ENCODE results near the gene ZMYND15. TPM values are rescaled to one million over a fixed set of nuclear protein-coding genes. Genes with fewer than 3 reads are reported as not detected.
"Not testable (repeated sequence)": the region's sequence is repeated elsewhere in the genome, so short reads cannot be mapped to it uniquely, and the experiment has no call there.

The ZMYND15 gene
- total RNA-seq, 1 donor from 2014 or later: 0.20 TPM

DNA sequence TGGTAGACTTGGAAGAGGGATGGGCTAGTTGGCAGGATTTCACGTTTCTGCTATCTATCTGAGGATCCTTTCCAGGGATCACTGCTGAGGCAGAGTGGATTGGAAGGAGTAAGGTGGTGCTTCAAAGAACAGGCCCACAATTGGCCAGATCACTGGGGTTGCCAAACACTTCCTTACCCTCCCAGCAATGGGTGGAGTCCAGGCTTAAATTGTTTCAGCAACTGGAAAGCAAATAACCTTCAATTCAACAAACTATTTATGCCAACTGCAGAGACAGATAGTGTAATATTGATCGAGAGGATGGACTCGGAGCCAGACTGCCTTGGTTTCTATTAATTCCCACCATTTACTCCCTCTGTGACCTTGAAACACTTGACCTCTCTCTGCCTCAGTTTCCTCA, 27.1 kb upstream of the ZMYND15 start:
- ATAC-seq: no peak
- intact Hi-C loops (cut with micrococcal nuclease): loop anchor here (10.0 kb wide), 1 partner anchor 182 kb away; the partner anchor contains the start of gene C17orf107
- DNase-seq: no peak

DNA sequence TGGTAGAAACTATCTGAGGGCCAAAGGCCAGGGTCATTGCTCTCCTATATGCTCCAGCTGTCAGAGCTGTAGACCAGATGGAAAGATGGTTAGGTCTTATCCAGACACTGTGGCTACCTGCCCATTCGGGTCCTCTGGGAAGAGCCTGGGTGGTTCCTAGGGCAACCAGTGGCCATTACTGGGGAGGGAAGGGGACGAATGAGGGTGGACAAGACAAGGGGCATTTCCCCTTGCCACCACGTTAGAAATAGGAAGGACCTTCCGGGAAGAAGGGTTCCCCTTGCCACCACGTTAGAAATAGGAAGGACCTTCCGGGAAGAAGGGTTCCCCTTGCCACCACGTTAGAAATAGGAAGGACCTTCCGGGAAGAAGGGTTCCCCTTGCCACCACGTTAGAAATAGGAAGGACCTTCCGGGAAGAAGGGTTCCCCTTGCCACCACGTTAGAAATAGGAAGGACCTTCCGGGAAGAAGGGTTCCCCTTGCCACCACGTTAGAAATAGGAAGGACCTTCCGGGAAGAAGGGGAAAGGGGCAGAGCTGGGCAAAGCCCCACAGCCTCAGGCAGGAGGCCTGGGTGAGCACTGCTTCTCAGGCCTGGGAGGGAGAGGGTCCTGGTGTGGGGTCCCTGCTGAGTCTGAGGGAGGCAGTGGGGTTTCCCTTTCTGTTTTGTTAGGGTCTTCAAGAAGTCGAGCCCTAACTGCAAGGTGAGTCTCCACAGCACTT, 25.1 kb upstream of the ZMYND15 start:
- not testable (repeated sequence) for DNase-seq, ATAC-seq
- intact Hi-C loops (cut with micrococcal nuclease): loop anchor here (10.0 kb wide), 1 partner anchor 180 kb away; the partner anchor contains the start of gene C17orf107

- intact Hi-C loops (cut with micrococcal nuclease): loop anchor here (10.0 kb wide), 1 partner anchor 180 kb away; the partner anchor contains the start of gene C17orf107
- DNase-seq (no peak), ATAC-seq (no peak)
Observed at GRCh38 chr17:4715063-4715744, 24.4 kb upstream of the ZMYND15 start.

DNA sequence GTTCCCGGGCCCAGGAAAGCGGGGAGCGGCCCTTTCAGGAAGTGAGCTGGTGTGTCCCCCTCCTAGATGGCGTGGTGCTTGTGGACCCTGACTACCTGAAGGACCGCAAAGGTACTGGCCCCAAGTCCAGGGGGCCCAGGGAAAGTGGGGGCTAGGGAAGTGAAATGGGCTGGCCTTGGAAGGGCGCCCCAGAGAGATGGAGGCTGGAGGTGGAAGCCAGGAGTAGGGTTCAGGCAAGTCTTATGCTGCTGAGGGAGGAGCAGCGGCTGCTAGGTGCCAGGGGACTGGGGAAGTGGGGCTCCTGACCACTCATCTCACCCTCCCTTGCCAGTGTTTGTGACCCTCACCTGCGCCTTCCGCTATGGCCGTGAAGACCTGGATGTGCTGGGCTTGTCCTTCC, 23.6 kb upstream of the ZMYND15 start:
- intact Hi-C loops (cut with micrococcal nuclease): loop anchor here (10.0 kb wide), 1 partner anchor 179 kb away; the partner anchor contains the start of gene C17orf107
- ATAC-seq: no peak

DNA sequence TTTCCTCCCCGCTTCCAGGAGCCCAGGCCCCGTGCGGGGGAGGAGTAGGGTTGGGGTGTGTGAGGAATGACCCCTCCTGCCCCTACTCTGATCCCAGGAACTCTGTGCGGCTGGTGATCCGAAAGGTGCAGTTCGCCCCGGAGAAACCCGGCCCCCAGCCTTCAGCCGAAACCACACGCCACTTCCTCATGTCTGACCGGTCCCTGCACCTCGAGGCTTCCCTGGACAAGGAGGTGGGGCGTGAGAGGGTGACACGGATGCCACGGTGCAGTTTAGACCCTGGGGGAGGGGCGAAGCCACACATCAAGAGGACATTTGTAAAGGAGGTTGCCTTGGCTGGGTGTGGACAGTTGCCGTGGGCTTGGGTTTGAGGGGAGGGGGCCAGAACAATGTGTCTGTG, 21.8 kb upstream of the ZMYND15 start:
- no peak for ATAC-seq
- DNase-seq: no peak
- intact Hi-C loops (cut with micrococcal nuclease): loop anchor here (10.0 kb wide), 1 partner anchor 177 kb away; the partner anchor contains the start of gene C17orf107

More for the DNA sequence above, 23.6 kb upstream of the ZMYND15 start:
- DNase-seq: no peak

GRCh38 chr17:4718276-4718675, 21.4 kb upstream of the ZMYND15 start:
- intact Hi-C loops (cut with micrococcal nuclease): loop anchor here (10.0 kb wide), 1 partner anchor 177 kb away; the partner anchor contains the start of gene C17orf107
- DNase-seq (no peak), ATAC-seq (no peak)

DNA sequence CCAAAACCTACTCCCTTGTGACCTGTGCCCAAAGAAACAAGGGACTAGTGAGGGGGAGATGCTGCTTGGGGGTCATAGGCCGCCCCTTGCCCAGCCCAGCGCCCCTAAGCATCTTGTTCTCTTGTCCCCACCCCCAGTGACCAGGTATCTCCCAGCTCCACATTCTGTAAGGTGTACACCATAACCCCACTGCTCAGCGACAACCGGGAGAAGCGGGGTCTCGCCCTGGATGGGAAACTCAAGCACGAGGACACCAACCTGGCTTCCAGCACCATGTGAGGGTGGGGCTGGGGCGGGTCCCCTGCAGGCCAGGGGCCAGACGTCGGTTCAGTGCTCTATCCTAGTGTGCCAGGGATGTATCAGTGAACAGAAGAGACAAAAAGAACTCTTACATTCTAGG, 20.5 kb upstream of the ZMYND15 start:
- DNase-seq (no peak), ATAC-seq (no peak)
- intact Hi-C loops (cut with micrococcal nuclease): loop anchor here (10.0 kb wide), 1 partner anchor 176 kb away; the partner anchor contains the start of gene C17orf107

- DNase-seq: peak; percentile 34
- intact Hi-C loops (cut with micrococcal nuclease): loop anchor here (10.0 kb wide), 1 partner anchor 175 kb away; the partner anchor contains the start of gene C17orf107
- peak; percentile 70 for ATAC-seq
Observed at GRCh38 chr17:4719684-4720221, 19.9 kb upstream of the ZMYND15 start.

DNA sequence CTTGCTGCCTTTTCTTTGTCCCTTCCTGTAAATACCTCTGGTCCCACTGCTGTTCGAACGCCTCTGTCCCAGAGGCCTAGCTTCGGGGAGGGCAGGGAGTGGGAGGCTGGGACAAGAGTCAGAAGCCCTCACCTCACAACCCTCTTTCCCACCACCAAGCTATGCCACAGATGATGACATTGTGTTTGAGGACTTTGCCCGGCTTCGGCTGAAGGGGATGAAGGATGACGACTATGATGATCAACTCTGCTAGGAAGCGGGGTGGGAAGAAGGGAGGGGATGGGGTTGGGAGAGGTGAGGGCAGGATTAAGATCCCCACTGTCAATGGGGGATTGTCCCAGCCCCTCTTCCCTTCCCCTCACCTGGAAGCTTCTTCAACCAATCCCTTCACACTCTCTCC, 18.8 kb upstream of the ZMYND15 start:
- intact Hi-C loops (cut with micrococcal nuclease): no loop called here
- DNase-seq: no peak
- ATAC-seq: no peak

DNA sequence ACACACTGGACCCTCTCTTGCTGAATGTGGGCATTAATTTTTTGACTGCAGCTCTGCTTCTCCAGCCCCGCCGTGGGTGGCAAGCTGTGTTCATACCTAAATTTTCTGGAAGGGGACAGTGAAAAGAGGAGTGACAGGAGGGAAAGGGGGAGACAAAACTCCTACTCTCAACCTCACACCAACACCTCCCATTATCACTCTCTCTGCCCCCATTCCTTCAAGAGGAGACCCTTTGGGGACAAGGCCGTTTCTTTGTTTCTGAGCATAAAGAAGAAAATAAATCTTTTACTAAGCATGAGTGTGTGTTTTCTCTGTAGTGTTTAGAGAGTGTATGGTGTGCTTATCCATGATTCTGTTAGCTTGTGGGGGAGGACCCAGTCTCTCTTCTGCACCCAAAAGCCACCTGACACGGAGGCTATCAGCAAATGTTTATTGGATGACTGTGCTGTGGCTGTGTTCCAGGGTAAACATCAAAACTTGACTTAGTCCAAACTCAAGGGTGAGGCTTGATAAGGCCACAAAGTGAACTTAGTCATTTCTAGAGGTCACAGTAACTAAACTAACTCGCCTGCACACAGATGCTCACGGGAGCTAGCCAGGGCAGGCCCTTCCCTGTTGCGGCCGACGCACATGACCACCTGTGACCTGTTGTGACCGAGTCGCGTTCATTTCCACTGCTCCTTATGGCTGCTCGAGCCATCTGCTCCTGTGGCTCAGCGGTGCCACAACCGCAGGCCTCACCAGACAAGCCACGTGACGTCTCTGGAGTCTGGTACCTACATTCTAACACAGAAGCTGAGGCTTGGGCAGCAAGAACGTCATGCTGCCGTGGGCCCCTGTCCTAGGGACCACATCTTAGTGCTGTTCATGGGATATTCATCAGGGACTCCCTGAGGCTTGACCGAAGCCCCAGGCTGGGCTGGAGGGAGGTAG, 18.2 kb upstream of the ZMYND15 start:
- DNase-seq: peak; percentile 51
- intact Hi-C loops (cut with micrococcal nuclease): no loop called here
- peak; percentile 84 for ATAC-seq

- DNase-seq: no peak
- ATAC-seq: no peak
- intact Hi-C loops (cut with micrococcal nuclease): no loop called here
Observed at GRCh38 chr17:4722678-4723240, 16.9 kb upstream of the ZMYND15 start.

- intact Hi-C loops (cut with micrococcal nuclease): no loop called here
- DNase-seq: no peak
- no peak for ATAC-seq
Observed at GRCh38 chr17:4724650-4725049, 15.0 kb upstream of the ZMYND15 start.

- no peak for DNase-seq
- intact Hi-C loops (cut with micrococcal nuclease): no loop called here
- no peak for ATAC-seq
Observed at GRCh38 chr17:4725646-4726310, 13.9 kb upstream of the ZMYND15 start.

DNA sequence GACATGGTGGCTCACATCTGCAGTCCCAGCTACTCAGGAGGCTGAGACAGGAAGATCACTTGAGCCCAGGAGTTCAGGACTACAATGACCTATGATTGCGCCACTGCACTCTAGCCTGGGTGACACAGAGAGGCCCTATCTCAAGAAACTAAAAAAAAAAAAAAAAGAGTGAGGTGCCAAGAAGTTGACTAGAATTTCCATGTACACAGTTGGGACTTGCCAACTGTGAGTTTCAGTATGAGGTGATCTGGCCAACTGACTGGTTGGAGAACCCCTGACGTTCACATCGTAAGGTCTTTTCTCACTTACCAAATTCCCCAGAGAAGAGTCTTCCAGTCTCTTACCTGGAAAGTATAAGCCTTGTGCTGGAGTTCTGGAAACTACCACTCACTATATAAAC, 11.5 kb upstream of the ZMYND15 start:
- intact Hi-C loops (cut with micrococcal nuclease): no loop called here
- DNase-seq (no peak), ATAC-seq (no peak)

DNA sequence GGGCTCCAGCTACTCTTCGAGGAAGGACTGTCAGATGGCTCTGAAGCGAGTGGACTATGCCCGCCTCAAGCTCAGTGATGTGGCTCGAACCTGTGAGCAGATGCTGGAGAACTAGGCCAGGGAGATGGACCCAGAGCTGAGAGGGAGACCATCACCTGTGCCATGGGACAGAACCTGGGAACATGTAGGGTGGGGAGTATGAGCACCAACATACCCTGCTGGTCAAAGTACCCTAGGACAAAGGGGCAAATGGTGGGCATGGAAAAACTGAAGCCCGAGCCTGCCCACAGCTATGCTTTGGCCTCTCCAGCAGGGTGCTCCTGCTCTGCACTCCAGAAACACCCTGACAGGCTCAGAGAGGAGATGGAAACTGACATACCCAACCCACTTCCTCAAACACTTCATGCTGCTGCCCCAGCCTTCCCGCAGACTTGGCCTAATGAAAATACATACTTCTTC, 6.5 kb upstream of the ZMYND15 start:
- intact Hi-C loops (cut with micrococcal nuclease): no loop called here
- DNase-seq: no peak
- no peak for ATAC-seq

DNA sequence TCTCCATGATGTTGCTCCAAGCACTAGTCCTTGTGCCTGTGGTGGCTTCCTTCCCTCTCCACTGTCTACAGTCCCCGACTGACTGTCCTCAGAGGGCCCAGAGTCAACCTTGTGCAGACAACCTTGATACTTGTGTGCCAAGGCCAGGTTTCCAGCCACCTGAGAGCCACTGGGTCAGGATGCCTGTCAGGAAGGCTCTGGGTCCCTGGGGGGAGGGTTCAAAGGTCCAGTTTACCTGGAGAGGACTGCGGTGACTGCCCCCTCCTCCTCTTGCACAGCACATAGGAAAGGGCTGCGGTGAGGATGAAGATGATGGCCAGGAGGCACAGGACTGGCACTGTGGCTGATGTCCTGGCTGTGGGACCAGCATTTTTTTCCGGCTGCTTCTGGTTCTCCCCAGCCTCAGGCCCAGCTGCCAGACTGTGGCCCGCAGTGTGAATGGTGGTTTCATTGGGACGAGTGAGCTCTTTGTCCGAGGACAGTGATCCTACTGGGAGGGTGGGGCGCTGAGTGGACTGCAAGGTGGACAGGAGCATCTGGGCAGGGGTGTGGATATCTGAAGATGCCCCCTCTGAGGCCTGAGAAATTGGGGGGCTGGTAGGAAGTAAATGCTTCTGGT, 4.7 kb upstream of the ZMYND15 start:
- intact Hi-C loops (cut with micrococcal nuclease): no loop called here
- DNase-seq (no peak), ATAC-seq (no peak)

- ATAC-seq: no peak
Observed at GRCh38 chr17:4735876-4736651, 3.6 kb upstream of the ZMYND15 start.

More at GRCh38 chr17:4735876-4736651, 3.6 kb upstream of the ZMYND15 start:
- DNase-seq: no peak
- intact Hi-C loops (cut with micrococcal nuclease): no loop called here

All from left ventricle myocardium superior (tissue), 1 donor.